GM12878 (cell line): Measurements from ENCODE around the gene CRB1. TPM values are rescaled to one million over a fixed set of nuclear protein-coding genes. Genes with fewer than 3 reads are reported as not detected.

Source experiments
- ATAC-seq: fragments of 200-7000 bp; cut with Tn5 transposase; 3 replicates; pipeline ENCODE4 v1.9.1; 2020; ENCODE audit warnings: mild to moderate bottlenecking, moderate library complexity
- BruUV-seq: library from RNA; stranded (reverse); fragments of 400-500 nt; replicated peaks from 2 replicates; lab custom pipeline; 2021; lab: Mats Ljungman, UMichigan
- CTCF ChIA-PET: fragments of 300-600 bp; sonication (Branson Sonifier 250); formaldehyde crosslinking; extraction: SDS; loops from one replicate; lab custom pipeline; 2021; ENCODE audit warnings: inconsistent platforms; lab: Yijun Ruan, JAX
- POLR2A ChIA-PET: fragments of 350-600 bp; formaldehyde crosslinking; extraction: SDS; loops from one replicate; lab custom pipeline; 2021; ENCODE audit warnings: inconsistent platforms; lab: Charles Lee
- RAD21 ChIA-PET: fragments of 300-600 bp; sonication (Branson Sonifier 250); formaldehyde crosslinking; loops from one replicate; lab custom pipeline; 2023; ENCODE audit warnings: antibody characterized with exemption; ENCODE audit not compliant: unreplicated experiment; lab: Charles Lee
- SMC1A ChIA-PET: fragments of 300-600 bp; sonication (Branson Sonifier 250); formaldehyde crosslinking; loops from one replicate; lab custom pipeline; 2023; ENCODE audit not compliant: unreplicated experiment, uncharacterized antibody; lab: Charles Lee
- DNase-seq: peaks from one replicate; pipeline ENCODE4 v3.0.0-alpha.2; 2011; ENCODE audit warnings: low read depth, low spot score
- FAIRE-seq: peaks from 3 replicates; lab custom pipeline; 2011; peaks lifted over from hg19 to GRCh38; lab: Jason Lieb, UNC
- H2AFZ ChIP-seq: 2 replicates; pipeline ENCODE4 v1.6.0; 2011; ENCODE audit warnings: low read depth, low read length, control low read depth; ENCODE audit not compliant: control insufficient read depth
- H3K27ac ChIP-seq: 2 replicates; pipeline ENCODE4 v1.5.1; 2011; ENCODE audit warnings: control low read depth; ENCODE audit not compliant: control insufficient read depth, insufficient read depth
- H3K27me3 ChIP-seq, 2 experiments: replicated peaks in 1 of 2; 2 replicates each; pipeline versions ENCODE4 v1.6.0 to v1.6.1; 2011; ENCODE audit warnings: low read length in 1 of 2; ENCODE audit not compliant: control insufficient read depth in 2 of 2, insufficient read depth in 2 of 2
- H3K36me3 ChIP-seq, 2 experiments: 2 replicates each; pipeline ENCODE4 v1.5.1; 2011; ENCODE audit warnings: low read length in 1 of 2; ENCODE audit not compliant: control insufficient read depth in 2 of 2, insufficient read depth in 2 of 2
- H3K4me1 ChIP-seq: 2 replicates; pipeline ENCODE4 v1.6.1; 2011; ENCODE audit warnings: mild to moderate bottlenecking, low read length, moderate library complexity, mixed read lengths; ENCODE audit not compliant: control insufficient read depth, insufficient read depth
- H3K4me2 ChIP-seq: 2 replicates; pipeline ENCODE4 v1.6.0; 2011; ENCODE audit warnings: control low read depth; ENCODE audit not compliant: control insufficient read depth, insufficient read depth
- H3K4me3 ChIP-seq: fragments of 200-600 bp; sonication (generic); 2 replicates; pipeline ENCODE4 v1.5.1; 2016
- H3K79me2 ChIP-seq: 2 replicates; pipeline ENCODE4 v1.6.0; 2011; ENCODE audit warnings: low read length; ENCODE audit not compliant: control insufficient read depth, insufficient read depth
- H3K9ac ChIP-seq: 2 replicates; pipeline ENCODE4 v1.8.0; 2011; ENCODE audit warnings: low read length, control low read depth, mixed read lengths; ENCODE audit not compliant: control insufficient read depth, insufficient read depth
- H3K9me3 ChIP-seq: replicated peaks from 3 replicates; pipeline ENCODE4 v1.5.1; 2011; ENCODE audit warnings: mild to moderate bottlenecking, low read length; ENCODE audit not compliant: control insufficient read depth, insufficient read depth
- H4K20me1 ChIP-seq: 2 replicates; pipeline ENCODE4 v1.6.0; 2011; ENCODE audit not compliant: control insufficient read depth, insufficient read depth
- CREB1 ChIP-seq: IDR thresholded peaks from 2 replicates; pipeline ENCODE4 v1.6.1; 2012; ENCODE audit warnings: low read depth, mild to moderate bottlenecking, inconsistent platforms
- FOXM1 ChIP-seq: IDR thresholded peaks from 2 replicates; pipeline ENCODE4 v1.6.1; 2012; ENCODE audit warnings: low read depth, mild to moderate bottlenecking, inconsistent platforms, low read length, moderate library complexity
- GABPA ChIP-seq: IDR thresholded peaks from 2 replicates; pipeline ENCODE4 v1.6.1; 2014; ENCODE audit warnings: antibody characterized with exemption, low read depth, mild to moderate bottlenecking, inconsistent platforms
- RAD21 ChIP-seq: IDR thresholded peaks from 2 replicates; pipeline ENCODE4 v1.6.1; 2011; ENCODE audit warnings: mild to moderate bottlenecking, low read depth, low read length, moderate library complexity; ENCODE audit not compliant: insufficient read depth
- RBBP5 ChIP-seq: fragments of 200-600 bp; sonication (generic); conservative IDR thresholded peaks from 2 replicates; pipeline ENCODE4 v1.6.1; 2016
- RELA ChIP-seq: fragments of 450-650 bp; IDR thresholded peaks from 2 replicates; pipeline ENCODE4 v1.8.0; 2014; ENCODE audit warnings: borderline replicate concordance; ENCODE audit not compliant: partially characterized antibody
- SMC3 ChIP-seq: IDR thresholded peaks from 2 replicates; pipeline ENCODE4 v1.6.1; 2011; ENCODE audit warnings: low read length, improper control_type of control experiment, borderline replicate concordance
- SUPT20H ChIP-seq: IDR thresholded peaks from 2 replicates; pipeline ENCODE4 v1.6.1; 2011; ENCODE audit warnings: low read depth, mild to moderate bottlenecking, low read length, moderate library complexity, borderline replicate concordance; ENCODE audit not compliant: control insufficient read depth
- TARDBP ChIP-seq: IDR thresholded peaks from 2 replicates; pipeline ENCODE4 v1.6.1; 2016; ENCODE audit warnings: borderline replicate concordance
- ZNF207 ChIP-seq: fragments of 450-650 bp; IDR thresholded peaks from 2 replicates; pipeline ENCODE4 v1.6.1; 2014; ENCODE audit warnings: antibody characterized with exemption, mild to moderate bottlenecking, borderline replicate concordance
- ZNF622 ChIP-seq: fragments of 450-650 bp; IDR thresholded peaks from 2 replicates; pipeline ENCODE4 v1.6.1; 2017; ENCODE audit warnings: mild to moderate bottlenecking, inconsistent platforms
- ZSCAN29 ChIP-seq: fragments of 450-650 bp; IDR thresholded peaks from 2 replicates; pipeline ENCODE4 v1.6.1; 2017; ENCODE audit warnings: mild to moderate bottlenecking, moderate library complexity
- in situ Hi-C: fragments of 300-500 bp; cut with MboI; formaldehyde crosslinking; loops from 9 replicates; pipeline ENCODE4 v1.14.3; 2018; ENCODE audit warnings: mixed read lengths
- intact Hi-C: fragments of 100-400 bp; cut with micrococcal nuclease; formaldehyde crosslinking; loops from one replicate; pipeline ENCODE4 v1.14.2; 2022; ENCODE audit not compliant: unreplicated experiment
- polyA plus RNA-seq, 11 experiments: library from polyadenylated mRNA; depleted of rRNA in 4 of 11; unstranded in 6 of 11; stranded (reverse) in 5 of 11; fragments of >200 nt; fragmentation: Nextera tagmentation in 4 of 11; fragmentation: Illumina TruSeq in 1 of 11; extraction: Ambion mirVana in 4 of 11; extraction: Trizol in 1 of 11; gene quantifications; 1 replicate in 1 of 11; 2 replicates in 10 of 11; pipeline versions ENCODE4 v1.2.1 to v1.2.3, GENCODE V29; 2011 to 2016; ENCODE audit warnings: inconsistent platforms in 2 of 11, missing spikeins in 2 of 11, low read depth in 1 of 11
- total RNA-seq, 4 experiments: library from RNA; depleted of rRNA in 3 of 4; stranded (reverse); fragments of >200 nt in 3 of 4; fragmentation: Illumina TruSeq in 1 of 4; extraction: Trizol in 1 of 4; gene quantifications; 2 replicates each; pipeline versions ENCODE4 v1.2.1 to v1.2.3, GENCODE V29; 2013 to 2021
- TF ChIP-seq, protein P1 (sequence below): fragments of 450-650 bp; IDR thresholded peaks from 2 replicates; pipeline ENCODE4 v1.6.1; 2017; ENCODE audit warnings: mild to moderate bottlenecking, moderate library complexity
- TF ChIP-seq, protein P2 (sequence below): IDR thresholded peaks from 2 replicates; pipeline ENCODE4 v1.6.1; 2011; ENCODE audit warnings: low read depth, mild to moderate bottlenecking, low read length, moderate library complexity, borderline replicate concordance; ENCODE audit errors: extremely low read depth
- TF ChIP-seq, protein P3 (sequence below): fragments of 450-650 bp; conservative IDR thresholded peaks from 2 replicates; pipeline ENCODE4 v1.6.1; 2017; ENCODE audit warnings: mild to moderate bottlenecking, moderate library complexity

CRB1 gene
- total and polyA plus RNA-seq, 10 of the 15 experiments (the other 5 are each of a cell fraction or from before 2014, with no cell fraction given) = 0.06 to 0.10 (median 0.06) TPM; not detected in 7

DNA sequence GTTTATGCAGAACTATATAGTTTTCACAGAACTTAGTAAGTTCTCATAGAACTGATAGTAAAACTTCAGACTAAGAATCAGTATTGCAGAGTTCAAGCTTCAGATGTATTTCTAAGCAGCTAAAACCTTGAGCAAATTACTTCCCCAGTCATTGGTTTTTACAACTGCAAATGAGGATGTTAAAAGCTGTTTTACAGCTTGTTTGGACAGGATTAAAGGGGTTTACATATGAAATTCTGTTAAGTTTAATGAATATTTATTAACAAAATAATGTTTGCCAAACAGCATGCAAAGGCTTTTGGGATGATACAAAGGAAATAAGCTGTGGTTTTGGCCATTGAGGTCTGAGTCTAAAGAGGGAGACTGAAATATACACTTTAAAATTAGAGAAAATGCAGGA lies 39.1 kb downstream of the CRB1 start:
- Histone ChIP-seq H3K4me3 (no peak overlapping the region), H3K36me3 (no peaks in the 10 kb centered on the region), H3K4me1 (no peaks in the 10 kb centered on the region), H3K79me2 (no peaks in the 10 kb centered on the region), H3K27ac (no peak overlapping the region), H3K9ac (no peak overlapping the region), H3K9me3 (no peaks in the 10 kb centered on the region), H2AFZ (no peak overlapping the region), H3K4me2 (no peak overlapping the region), H4K20me1 (no peaks in the 10 kb centered on the region), H3K27me3 (no peaks in the 10 kb centered on the region)
- ChIA-PET POLR2A (no interaction called here), SMC1A (no interaction called here), RAD21 (interaction anchor here (1.3 kb wide), 1 partner anchor 127 kb away, joined by 4 read pairs; no protein-coding TSS in a partner anchor), CTCF (interaction anchor here (1.2 to 1.7 kb wide), 2 partner anchors 9 to 127 kb away, joined by 3 to 5 read pairs; no protein-coding TSS in a partner anchor)
- no peak for DNase-seq
- BruUV-seq = no TSS peak
- no peak for FAIRE-seq
- in situ Hi-C loops (no loop called here), intact Hi-C loops (no loop called here)
- TF ChIP-seq ZSCAN29 (no peak), RAD21 (no peak), SMC3 (no peak), ZNF207 (no peak), FOXM1 (no peak), ZNF622 (no peak), RBBP5 (no peak), SUPT20H (no peak), TARDBP (no peak), CREB1 (no peak), RELA (no peak), GABPA (no peak)
- TF ChIP-seq, protein P1, sequence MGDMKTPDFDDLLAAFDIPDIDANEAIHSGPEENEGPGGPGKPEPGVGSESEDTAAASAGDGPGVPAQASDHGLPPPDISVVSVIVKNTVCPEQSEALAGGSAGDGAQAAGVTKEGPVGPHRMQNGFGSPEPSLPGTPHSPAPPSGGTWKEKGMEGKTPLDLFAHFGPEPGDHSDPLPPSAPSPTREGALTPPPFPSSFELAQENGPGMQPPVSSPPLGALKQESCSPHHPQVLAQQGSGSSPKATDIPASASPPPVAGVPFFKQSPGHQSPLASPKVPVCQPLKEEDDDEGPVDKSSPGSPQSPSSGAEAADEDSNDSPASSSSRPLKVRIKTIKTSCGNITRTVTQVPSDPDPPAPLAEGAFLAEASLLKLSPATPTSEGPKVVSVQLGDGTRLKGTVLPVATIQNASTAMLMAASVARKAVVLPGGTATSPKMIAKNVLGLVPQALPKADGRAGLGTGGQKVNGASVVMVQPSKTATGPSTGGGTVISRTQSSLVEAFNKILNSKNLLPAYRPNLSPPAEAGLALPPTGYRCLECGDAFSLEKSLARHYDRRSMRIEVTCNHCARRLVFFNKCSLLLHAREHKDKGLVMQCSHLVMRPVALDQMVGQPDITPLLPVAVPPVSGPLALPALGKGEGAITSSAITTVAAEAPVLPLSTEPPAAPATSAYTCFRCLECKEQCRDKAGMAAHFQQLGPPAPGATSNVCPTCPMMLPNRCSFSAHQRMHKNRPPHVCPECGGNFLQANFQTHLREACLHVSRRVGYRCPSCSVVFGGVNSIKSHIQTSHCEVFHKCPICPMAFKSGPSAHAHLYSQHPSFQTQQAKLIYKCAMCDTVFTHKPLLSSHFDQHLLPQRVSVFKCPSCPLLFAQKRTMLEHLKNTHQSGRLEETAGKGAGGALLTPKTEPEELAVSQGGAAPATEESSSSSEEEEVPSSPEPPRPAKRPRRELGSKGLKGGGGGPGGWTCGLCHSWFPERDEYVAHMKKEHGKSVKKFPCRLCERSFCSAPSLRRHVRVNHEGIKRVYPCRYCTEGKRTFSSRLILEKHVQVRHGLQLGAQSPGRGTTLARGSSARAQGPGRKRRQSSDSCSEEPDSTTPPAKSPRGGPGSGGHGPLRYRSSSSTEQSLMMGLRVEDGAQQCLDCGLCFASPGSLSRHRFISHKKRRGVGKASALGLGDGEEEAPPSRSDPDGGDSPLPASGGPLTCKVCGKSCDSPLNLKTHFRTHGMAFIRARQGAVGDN = no peak
- TF ChIP-seq, protein P2, sequence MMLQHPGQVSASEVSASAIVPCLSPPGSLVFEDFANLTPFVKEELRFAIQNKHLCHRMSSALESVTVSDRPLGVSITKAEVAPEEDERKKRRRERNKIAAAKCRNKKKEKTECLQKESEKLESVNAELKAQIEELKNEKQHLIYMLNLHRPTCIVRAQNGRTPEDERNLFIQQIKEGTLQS = no peak
- TF ChIP-seq, protein P3, sequence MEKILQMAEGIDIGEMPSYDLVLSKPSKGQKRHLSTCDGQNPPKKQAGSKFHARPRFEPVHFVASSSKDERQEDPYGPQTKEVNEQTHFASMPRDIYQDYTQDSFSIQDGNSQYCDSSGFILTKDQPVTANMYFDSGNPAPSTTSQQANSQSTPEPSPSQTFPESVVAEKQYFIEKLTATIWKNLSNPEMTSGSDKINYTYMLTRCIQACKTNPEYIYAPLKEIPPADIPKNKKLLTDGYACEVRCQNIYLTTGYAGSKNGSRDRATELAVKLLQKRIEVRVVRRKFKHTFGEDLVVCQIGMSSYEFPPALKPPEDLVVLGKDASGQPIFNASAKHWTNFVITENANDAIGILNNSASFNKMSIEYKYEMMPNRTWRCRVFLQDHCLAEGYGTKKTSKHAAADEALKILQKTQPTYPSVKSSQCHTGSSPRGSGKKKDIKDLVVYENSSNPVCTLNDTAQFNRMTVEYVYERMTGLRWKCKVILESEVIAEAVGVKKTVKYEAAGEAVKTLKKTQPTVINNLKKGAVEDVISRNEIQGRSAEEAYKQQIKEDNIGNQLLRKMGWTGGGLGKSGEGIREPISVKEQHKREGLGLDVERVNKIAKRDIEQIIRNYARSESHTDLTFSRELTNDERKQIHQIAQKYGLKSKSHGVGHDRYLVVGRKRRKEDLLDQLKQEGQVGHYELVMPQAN = no peak
- ATAC-seq = no peak
